DOHH2 (cell line): ENCODE measurements around the gene IFNL2.

ENCODE experiments used
- EZH2phosphoT487 ChIP-seq: fragments of 200-600 bp; sonication (generic); IDR thresholded peaks from 2 replicates; pipeline ENCODE4 v1.6.1; 2017; ENCODE audit warnings: borderline replicate concordance, mild to moderate bottlenecking, antibody characterized with exemption, low read length, moderate library complexity, mixed read lengths
- TF ChIP-seq, protein P1 (sequence below): fragments of 200-600 bp; sonication (generic); IDR thresholded peaks from one replicate; pipeline ENCODE4 v1.5.1; 2014; ENCODE audit warnings: antibody characterized with exemption, mild to moderate bottlenecking, low read depth, low read length; ENCODE audit not compliant: poor library complexity, severe bottlenecking

DNA sequence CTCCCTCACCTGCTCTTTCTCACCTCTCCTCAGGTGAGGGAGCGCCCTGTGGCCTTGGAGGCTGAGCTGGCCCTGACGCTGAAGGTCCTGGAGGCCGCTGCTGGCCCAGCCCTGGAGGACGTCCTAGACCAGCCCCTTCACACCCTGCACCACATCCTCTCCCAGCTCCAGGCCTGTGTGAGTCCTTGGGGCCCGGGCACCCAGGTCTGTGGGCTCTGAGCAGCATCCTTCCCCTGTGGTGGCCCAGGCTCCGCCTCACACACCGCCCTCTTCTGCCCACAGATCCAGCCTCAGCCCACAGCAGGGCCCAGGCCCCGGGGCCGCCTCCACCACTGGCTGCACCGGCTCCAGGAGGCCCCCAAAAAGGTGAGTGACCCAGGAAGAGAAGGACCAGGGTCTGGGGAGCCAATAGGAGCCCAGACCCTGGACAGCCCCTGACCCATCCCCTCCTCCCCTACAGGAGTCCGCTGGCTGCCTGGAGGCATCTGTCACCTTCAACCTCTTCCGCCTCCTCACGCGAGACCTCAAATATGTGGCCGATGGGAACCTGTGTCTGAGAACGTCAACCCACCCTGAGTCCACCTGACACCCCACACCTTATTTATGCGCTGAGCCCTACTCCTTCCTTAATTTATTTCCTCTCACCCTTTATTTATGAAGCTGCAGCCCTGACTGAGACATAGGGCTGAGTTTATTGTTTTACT is 29.9 kb downstream of the IFNL2 start:
- TF ChIP-seq, protein P1, sequence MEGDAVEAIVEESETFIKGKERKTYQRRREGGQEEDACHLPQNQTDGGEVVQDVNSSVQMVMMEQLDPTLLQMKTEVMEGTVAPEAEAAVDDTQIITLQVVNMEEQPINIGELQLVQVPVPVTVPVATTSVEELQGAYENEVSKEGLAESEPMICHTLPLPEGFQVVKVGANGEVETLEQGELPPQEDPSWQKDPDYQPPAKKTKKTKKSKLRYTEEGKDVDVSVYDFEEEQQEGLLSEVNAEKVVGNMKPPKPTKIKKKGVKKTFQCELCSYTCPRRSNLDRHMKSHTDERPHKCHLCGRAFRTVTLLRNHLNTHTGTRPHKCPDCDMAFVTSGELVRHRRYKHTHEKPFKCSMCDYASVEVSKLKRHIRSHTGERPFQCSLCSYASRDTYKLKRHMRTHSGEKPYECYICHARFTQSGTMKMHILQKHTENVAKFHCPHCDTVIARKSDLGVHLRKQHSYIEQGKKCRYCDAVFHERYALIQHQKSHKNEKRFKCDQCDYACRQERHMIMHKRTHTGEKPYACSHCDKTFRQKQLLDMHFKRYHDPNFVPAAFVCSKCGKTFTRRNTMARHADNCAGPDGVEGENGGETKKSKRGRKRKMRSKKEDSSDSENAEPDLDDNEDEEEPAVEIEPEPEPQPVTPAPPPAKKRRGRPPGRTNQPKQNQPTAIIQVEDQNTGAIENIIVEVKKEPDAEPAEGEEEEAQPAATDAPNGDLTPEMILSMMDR, result no peak
- TF ChIP-seq EZH2phosphoT487, result no peak
